Activated T-cell treated with anti-CD3 and anti-CD28 coated beads, Interleukin-2, amount 50 U/mL, for 24 hours (primary cell): ENCODE data around the gene HEATR5B.
A peak's percentile ranks its signal among the peaks of the same experiment; 100 is the strongest.

ENCODE experiments used
- DNase-seq: peaks from one replicate; pipeline ENCODE4 v3.0.0-alpha.2; 2020
- H3K27ac Mint-ChIP-seq: 2 replicates; pipeline ENCODE4 v1.8.0; 2020; ENCODE audit warnings: mild to moderate bottlenecking, mixed read lengths
- H3K27me3 Mint-ChIP-seq: 2 replicates; pipeline ENCODE4 v1.8.0; 2020; ENCODE audit warnings: mixed read lengths
- H3K36me3 Mint-ChIP-seq: 2 replicates; pipeline ENCODE4 v1.8.0; 2020; ENCODE audit warnings: low read depth, mixed read lengths
- H3K4me1 Mint-ChIP-seq: 2 replicates; pipeline ENCODE4 v1.8.0; 2020; ENCODE audit warnings: low read depth, mixed read lengths
- H3K4me3 Mint-ChIP-seq: 2 replicates; pipeline ENCODE4 v1.8.0; 2020; ENCODE audit warnings: mild to moderate bottlenecking, moderate library complexity, mixed read lengths
- H3K9me3 Mint-ChIP-seq: 2 replicates; pipeline ENCODE4 v1.8.0; 2020; ENCODE audit warnings: mixed read lengths

Gene HEATR5B

DNA sequence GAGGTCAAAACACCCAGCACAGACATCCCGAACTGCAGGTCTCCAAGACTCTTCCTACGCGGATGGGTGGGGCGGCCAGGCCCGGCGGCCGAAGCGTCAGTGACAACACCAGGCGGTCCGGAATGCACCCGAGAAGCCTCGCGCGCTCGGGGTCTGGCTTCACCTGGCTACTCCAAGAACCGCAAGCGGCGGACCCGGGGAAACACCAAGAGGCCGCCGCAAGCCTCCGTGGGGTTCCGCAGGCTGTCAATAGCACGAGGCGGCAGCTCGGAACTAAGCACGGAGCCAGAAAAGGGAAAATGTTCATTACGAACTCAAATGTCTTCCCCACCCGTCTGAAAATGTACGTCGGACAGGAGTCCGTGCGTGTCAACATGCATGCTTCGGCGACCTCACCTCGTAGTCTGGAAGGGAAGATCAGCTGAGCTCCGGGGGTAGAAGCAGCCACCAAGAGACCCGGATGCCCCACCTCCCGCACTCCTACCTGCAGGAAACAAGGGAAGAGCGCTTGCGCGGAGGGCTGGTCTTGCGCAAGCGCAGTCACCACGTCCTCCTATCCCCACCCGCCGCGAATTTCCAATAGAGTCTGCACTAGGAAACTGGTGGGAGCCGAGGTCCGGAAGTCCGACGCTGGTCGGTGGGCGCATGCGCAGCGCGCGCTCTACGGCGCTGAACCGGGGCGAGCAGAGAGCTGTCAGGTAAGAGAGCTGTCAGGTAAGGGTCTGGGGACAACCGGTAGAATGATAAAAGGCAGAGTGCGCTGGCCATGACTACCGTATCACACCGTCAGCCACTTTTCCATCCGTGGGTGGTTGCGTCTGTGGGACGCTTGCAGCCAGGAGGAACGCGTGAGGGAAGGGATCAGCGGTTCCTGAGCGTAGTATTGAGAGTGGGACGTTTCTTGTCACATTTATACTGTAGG is at the start of gene HEATR5B, which contains the start of gene GPATCH11:
TSS of gene HEATR5B (minus strand) at position 500 of the 922 bp plus-strand sequence. CDS start 958 bp downstream, outside the sequence.
TSS of gene GPATCH11 (plus strand) at position 646 of the 922 bp plus-strand sequence. CDS start 3,864 bp downstream, outside the sequence.
- no peaks in the 10 kb centered on the region for H3K27me3 Mint-ChIP-seq
- DNase-seq: peak; percentile 93
- no peak within 1 kb of the TSS for H3K27ac Mint-ChIP-seq
- H3K4me1 Mint-ChIP-seq: peaks cover 49% of the 10 kb centered on the region
- peaks cover 46% of the 10 kb centered on the region for H3K36me3 Mint-ChIP-seq
- no peak within 1 kb of the TSS for H3K4me3 Mint-ChIP-seq
- H3K9me3 Mint-ChIP-seq: no peaks in the 10 kb centered on the region

DNA sequence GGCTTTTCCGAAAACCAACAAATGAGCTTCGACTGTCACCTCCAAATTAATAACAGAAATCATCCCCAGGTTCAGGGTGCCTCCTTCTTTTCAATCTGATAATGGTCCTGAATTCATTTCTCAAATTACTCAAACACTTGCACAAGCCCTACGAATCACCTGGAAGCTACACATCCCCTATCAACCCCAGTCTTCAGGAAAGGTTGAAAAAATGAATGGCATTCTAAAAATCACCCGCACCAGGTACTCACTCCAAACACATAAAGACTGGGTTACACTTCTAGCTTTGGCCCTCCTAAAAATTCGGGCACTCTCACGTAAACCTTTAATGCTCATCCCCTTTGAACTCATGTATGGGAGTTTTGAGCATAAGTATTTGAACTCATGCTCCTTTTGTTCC is 48.7 kb upstream of the HEATR5B start:
- Mint-ChIP-seq H3K36me3 (peaks cover 40% of the 10 kb centered on the region), H3K27ac (no peak overlapping the region), H3K27me3 (no peaks in the 10 kb centered on the region), H3K4me3 (no peak overlapping the region), H3K4me1 (no peaks in the 10 kb centered on the region), H3K9me3 (no peaks in the 10 kb centered on the region)
- no peak for DNase-seq

DNA sequence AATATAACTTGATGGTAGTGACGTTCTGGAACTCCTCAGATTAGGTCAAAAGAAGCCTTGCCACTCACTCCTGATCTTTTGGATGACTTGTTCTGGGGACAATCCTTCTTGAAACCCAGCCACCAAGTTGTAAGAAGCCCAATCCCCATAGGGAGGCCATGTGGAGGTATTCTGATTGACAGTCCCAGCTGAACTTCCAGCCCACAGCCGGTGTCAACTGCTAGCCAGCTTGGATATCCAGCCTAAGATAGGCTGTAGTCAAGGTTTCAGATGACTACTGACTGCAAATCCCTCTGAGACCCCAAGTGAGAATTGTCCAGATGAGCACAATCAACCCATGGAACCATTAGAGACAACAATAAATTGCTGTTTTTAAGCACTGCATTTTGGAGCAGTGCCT is 41.2 kb upstream of the HEATR5B start:
- no peak for DNase-seq
- H3K9me3 Mint-ChIP-seq: no peaks in the 10 kb centered on the region
- peak overlapping the region; percentile 26 for H3K27ac Mint-ChIP-seq
- no peaks in the 10 kb centered on the region for H3K27me3 Mint-ChIP-seq
- H3K36me3 Mint-ChIP-seq: peaks cover 79% of the 10 kb centered on the region
- H3K4me1 Mint-ChIP-seq: no peaks in the 10 kb centered on the region
- H3K4me3 Mint-ChIP-seq: no peak overlapping the region

DNA sequence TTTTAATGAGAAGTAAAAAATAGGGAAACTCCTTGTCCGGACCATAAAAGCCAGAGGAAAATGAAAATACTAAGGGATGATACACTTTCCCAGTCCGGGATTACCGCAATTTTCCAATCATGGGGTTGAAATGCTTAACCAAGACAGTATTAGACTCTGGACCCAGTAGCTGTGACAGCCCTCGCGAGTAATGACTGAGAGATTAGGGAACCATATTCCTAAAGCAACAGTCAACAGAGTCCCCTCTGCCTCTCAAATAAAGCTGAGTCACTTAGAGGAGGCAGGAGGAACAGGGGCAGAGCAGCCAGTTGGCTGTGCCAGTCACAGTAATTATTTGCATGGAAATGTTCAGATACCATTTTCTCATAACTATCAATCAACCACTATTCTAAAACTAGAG is 35.0 kb upstream of the HEATR5B start:
- no peaks in the 10 kb centered on the region for H3K9me3 Mint-ChIP-seq
- no peak overlapping the region for H3K4me3 Mint-ChIP-seq
- peak overlapping the region; percentile 28 for H3K27ac Mint-ChIP-seq
- no peaks in the 10 kb centered on the region for H3K4me1 Mint-ChIP-seq
- no peak for DNase-seq
- H3K27me3 Mint-ChIP-seq: no peaks in the 10 kb centered on the region
- H3K36me3 Mint-ChIP-seq: peaks cover 71% of the 10 kb centered on the region

DNA sequence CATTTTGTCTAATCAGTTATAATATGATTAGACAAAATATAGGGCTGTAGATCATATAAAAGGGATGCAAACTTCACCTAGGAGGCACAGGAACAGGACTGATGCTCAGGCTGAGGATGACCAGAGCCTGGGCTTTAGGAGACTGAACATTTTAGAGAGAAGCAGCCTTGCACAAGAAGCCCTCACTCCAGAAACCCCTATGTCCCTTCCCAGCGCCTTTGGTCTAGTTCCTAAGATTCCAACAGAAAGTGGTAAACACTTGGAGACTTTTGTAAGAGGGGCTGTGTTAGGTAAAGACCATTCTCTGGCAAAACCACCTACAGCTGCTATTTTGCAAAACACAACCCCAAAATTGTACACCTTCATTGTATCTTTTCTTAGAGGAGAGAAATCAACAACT is 33.4 kb upstream of the HEATR5B start:
- DNase-seq: no peak
- H3K9me3 Mint-ChIP-seq: no peaks in the 10 kb centered on the region
- peaks cover 71% of the 10 kb centered on the region for H3K36me3 Mint-ChIP-seq
- no peak overlapping the region for H3K4me3 Mint-ChIP-seq
- H3K27me3 Mint-ChIP-seq: no peaks in the 10 kb centered on the region
- no peak overlapping the region for H3K27ac Mint-ChIP-seq
- H3K4me1 Mint-ChIP-seq: no peaks in the 10 kb centered on the region

DNA sequence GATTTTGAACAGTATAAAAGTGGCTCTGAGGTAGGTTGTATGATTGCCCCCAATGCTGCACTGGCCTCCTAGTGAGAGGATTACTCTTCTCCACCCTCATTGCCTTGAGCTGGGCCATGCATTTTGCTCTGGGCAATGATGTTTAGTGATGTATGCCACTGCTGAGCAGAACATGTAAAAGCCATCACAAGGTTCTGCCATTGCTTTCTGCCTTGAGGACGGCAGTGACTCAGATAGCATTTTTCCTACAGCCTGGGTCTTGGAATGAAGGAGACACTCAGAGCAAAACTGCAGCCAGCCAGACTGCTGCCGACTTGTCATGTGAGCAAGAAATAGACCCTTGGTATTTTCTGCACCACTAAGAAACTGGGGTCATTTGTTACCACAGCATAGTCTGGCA is 27.8 kb upstream of the HEATR5B start:
- Mint-ChIP-seq H3K36me3 (peaks cover 75% of the 10 kb centered on the region), H3K27me3 (no peaks in the 10 kb centered on the region), H3K4me1 (no peaks in the 10 kb centered on the region), H3K4me3 (no peak overlapping the region), H3K27ac (no peak overlapping the region), H3K9me3 (no peaks in the 10 kb centered on the region)
- no peak for DNase-seq

DNA sequence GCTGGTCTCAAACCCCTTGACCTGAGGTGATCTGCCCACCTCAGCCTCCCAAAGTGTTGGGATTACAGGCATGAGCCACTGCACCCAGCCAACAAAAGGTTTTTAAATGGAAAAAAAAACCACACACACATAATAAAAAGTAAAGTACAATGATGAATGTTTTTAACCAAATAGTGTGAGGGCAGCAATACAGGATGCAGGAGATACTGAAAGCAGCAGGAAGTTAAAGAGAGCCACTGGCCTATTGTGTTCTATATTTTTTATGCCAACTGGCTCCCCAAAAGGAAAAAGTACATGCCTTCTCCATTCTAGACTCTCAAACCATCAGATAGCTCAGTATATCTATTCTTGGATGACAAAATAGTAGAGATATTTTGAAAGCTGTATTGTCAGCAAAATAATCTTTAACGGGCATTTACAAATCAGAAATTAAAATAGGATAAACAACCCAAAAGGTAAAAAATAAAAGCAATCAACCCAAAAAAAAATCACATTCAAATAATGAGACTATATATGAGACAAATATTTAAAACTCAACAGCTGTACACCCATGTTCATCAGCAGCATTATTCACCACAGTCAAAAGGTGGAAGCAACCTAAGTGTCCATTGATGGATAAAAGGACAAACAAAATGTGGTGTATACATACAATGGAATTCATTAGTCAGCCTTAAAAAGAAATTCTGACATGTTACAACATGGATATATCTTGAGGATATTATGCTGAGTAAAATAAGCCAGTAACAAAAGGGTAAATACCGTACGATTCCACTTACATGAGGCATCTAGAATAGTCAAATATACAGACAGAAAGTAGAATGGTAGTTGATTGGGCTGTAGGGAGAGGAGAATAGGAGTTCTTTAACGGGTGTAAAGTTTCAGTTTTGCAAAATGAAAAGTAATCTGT is 26.4 kb upstream of the HEATR5B start:
- no peaks in the 10 kb centered on the region for H3K4me1 Mint-ChIP-seq
- H3K27me3 Mint-ChIP-seq: no peaks in the 10 kb centered on the region
- H3K27ac Mint-ChIP-seq: no peak overlapping the region
- no peaks in the 10 kb centered on the region for H3K9me3 Mint-ChIP-seq
- no peak overlapping the region for H3K4me3 Mint-ChIP-seq
- peaks cover 72% of the 10 kb centered on the region for H3K36me3 Mint-ChIP-seq
- DNase-seq: no peak

DNA sequence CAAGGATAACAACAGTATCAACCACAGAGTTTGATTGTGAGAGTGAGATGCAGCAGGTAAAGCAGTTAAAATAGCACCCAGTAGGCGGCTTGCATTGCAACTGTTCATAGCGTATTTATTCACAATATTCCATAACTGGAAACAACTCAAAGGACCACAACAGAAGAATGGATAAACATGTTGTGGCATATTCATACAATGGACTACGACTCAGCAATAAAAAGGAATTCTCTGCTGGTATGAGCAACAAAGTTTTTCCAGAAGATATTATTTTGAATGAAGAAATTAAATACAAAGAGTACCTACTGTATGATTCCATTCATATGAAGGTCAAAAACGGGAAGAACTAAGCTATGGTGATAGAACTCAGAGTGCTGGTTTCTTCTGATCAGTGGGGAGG is 25.4 kb upstream of the HEATR5B start:
- Mint-ChIP-seq H3K27ac (no peak overlapping the region), H3K9me3 (no peaks in the 10 kb centered on the region), H3K27me3 (no peaks in the 10 kb centered on the region), H3K4me1 (no peaks in the 10 kb centered on the region), H3K4me3 (no peak overlapping the region), H3K36me3 (peaks cover 75% of the 10 kb centered on the region)
- no peak for DNase-seq

DNA sequence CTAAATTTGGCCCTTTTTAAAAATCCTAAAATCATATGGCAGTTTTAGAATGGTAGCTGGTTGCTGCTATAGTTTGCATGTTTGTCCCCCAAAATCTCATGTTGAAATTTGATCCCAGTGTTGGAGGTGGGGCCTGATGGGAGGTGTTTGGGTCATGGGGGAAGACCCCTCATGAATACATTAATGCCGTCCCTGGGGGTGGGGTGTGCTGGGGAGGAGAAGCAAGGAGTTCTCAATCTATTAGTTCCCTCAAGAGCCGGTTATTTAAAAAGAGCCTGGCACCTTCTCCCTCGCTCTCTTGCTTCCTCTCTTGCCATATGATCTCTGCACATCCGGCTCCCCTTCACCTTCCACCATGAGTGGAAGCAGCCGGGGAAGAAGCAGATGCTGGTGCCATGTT is 21.0 kb upstream of the HEATR5B start:
- Mint-ChIP-seq H3K27ac (no peak overlapping the region), H3K27me3 (no peaks in the 10 kb centered on the region), H3K9me3 (no peaks in the 10 kb centered on the region), H3K4me3 (no peak overlapping the region), H3K4me1 (peaks cover 3% of the 10 kb centered on the region), H3K36me3 (peaks cover 78% of the 10 kb centered on the region)
- no peak for DNase-seq

DNA sequence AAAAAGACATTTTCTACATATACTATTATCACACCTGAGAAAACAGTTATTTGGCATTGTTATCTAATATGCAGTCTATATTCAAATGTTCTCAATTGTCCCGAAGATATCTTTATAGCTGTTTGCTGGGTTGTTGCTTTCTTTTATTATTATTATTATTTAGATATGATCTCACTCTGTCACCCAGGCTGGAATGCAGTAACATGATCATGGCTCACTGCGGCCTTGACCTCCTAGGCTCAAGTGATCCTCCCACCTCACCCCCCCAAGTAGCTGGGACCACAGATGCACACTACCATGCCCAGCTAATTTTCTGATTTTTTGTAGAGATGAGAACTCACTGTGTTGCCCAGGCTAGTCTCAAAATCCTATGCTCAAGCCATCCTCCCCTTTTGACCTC is 20.0 kb upstream of the HEATR5B start:
- no peak for DNase-seq
- Mint-ChIP-seq H3K27me3 (no peaks in the 10 kb centered on the region), H3K36me3 (peaks cover 78% of the 10 kb centered on the region), H3K4me1 (peaks cover 3% of the 10 kb centered on the region), H3K4me3 (no peak overlapping the region), H3K27ac (no peak overlapping the region), H3K9me3 (no peaks in the 10 kb centered on the region)

DNA sequence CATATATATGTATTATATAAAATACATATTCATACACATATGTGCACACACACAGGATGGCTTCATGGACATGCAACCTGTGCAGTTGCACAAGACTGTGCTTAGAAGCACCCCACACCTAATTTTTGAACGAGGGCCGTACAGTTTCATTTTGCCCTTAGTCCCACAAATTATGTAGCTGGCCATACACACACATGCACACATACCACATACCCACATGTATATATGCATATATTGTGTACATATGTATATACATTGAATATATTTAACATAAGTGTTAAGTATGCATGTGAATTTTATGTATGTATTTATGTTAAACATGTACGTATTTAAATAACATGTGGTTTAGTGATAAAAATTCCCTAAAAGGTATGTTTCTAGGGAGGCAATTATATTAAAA is 18.4 kb upstream of the HEATR5B start:
- no peak for DNase-seq
- H3K36me3 Mint-ChIP-seq: peaks cover 71% of the 10 kb centered on the region
- H3K27ac Mint-ChIP-seq: no peak overlapping the region
- no peak overlapping the region for H3K4me3 Mint-ChIP-seq
- no peaks in the 10 kb centered on the region for H3K27me3 Mint-ChIP-seq
- H3K9me3 Mint-ChIP-seq: no peaks in the 10 kb centered on the region
- H3K4me1 Mint-ChIP-seq: peaks cover 3% of the 10 kb centered on the region

DNA sequence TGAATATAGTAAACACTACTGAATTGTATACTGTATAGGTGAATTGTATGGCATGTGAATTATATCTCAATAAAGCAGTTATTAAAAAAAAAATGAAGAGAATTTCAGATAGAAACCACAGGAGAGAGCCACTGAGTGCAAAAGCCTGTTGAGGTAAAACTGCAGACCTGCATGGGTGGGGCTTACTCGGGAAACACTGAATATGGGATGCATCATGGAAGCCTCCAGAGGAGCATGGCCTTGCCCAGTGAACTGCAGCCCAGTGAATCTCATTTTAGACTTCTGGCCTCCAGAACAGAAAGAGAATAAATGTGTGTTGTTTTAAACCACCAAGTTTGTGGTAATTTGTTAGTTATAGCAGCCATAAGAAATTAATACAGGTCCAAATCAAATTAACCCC is 15.9 kb upstream of the HEATR5B start:
- no peaks in the 10 kb centered on the region for H3K27me3 Mint-ChIP-seq
- H3K9me3 Mint-ChIP-seq: no peaks in the 10 kb centered on the region
- H3K27ac Mint-ChIP-seq: no peak overlapping the region
- peaks cover 3% of the 10 kb centered on the region for H3K4me1 Mint-ChIP-seq
- peaks cover 74% of the 10 kb centered on the region for H3K36me3 Mint-ChIP-seq
- no peak overlapping the region for H3K4me3 Mint-ChIP-seq
- no peak for DNase-seq

DNA sequence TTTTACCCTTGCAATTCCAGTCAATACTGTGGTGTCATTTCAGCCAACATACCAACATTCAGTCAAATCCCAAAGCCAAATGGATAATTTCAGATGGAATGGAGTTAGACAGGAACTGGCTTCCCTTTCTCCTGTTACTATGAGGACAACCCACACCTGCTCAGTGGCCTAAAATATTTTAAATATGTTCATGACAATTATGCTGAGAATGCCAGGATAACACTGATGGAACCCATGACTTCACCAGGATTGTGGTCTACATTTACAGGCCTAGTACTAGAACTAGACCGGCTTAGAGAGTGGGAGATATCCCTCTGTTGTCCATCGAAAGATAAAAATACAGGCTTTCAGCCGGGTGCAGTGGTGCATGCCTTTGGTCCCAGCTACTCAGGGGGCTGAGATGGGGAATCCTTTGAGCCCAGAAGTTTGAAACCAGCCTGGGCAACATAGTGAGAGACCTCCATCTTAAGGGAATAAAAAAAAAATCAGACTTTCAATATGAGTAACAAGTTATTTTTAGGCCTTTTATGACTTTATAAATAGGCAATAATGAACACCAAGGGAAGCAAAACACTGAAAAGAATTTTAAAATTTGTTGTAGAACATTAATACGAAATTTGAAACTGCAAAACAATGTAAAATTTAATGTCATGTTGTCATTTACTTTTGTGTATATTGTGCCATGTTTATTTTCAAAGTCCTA is 14.4 kb upstream of the HEATR5B start:
- Mint-ChIP-seq H3K4me1 (peaks cover 1% of the 10 kb centered on the region), H3K27me3 (no peaks in the 10 kb centered on the region), H3K4me3 (no peak overlapping the region), H3K27ac (no peak overlapping the region), H3K36me3 (peaks cover 81% of the 10 kb centered on the region), H3K9me3 (no peaks in the 10 kb centered on the region)
- DNase-seq: no peak

DNA sequence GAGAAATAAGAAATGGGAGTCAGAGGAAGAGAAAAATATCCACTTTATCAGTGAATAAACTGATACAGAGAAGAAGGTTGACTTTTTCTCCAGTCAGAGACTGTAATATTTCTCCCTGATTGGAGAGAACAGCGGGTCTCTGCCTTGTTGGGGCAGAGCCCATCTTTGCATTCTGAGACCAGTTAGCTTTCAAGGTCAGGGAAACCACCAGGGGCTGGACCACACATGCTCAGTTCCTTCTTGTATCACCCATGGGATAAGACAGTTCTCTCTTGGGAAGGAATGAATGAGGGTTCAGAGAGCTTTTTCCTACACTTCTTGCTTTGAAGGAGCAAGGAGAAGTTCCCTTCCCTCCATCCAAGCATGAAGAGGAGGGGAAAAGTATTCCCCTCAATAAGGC is 12.4 kb upstream of the HEATR5B start:
- Mint-ChIP-seq H3K27me3 (no peaks in the 10 kb centered on the region), H3K27ac (no peak overlapping the region), H3K9me3 (no peaks in the 10 kb centered on the region), H3K4me1 (no peaks in the 10 kb centered on the region), H3K4me3 (no peak overlapping the region), H3K36me3 (peaks cover 84% of the 10 kb centered on the region)
- DNase-seq: no peak
